Activated gamma-delta T cell treated with anti-CD3 and anti-CD28 coated beads, Interleukin-2, amount 50 U/mL, for 16 hours (primary cell): ENCODE measurements around the gene TGM4.
"Not testable (repeated sequence)": the region's sequence is repeated elsewhere in the genome, so short reads cannot be mapped to it uniquely, and the experiment has no call there.

ENCODE experiments used
- DNase-seq: peaks from one replicate; pipeline ENCODE4 v3.0.0-alpha.2; 2020; ENCODE audit warnings: low read depth

Gene TGM4

DNA sequence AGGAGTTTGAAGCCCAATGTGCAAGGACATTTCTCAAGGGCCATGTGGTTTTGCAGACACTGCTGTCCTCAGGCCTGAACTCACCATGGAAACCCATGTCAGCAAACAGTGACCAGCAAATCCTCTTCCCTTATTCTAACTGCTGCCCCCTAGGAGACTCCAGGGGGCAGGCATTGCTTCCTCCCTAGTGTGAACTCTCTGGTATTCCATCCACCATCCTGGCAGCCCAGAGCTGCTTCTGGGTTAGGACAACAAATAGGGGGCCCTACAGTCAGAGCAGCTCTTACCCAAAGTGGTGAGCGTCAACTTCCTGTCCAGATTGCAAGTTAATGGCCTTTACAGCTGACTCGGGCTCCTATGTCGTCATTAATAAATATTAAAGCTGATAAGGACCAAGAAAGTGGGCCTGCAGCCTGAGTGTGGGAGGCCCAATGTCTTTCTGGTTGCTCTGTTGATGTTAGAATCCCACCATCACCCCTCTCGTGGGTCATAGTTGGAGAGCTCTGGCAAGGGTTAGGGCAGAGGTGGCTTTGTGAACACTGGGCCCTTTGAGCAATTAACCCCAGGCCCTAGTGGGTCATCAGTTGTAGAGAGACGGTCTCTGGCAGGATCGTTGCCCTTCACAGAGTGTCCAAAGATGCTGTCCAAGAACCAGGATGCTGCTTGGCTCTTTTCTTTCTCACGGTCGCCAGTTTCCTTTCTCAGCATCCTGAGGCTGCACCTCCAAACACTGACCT lies 41.5 kb downstream of the TGM4 start:
- no peak for DNase-seq

DNA sequence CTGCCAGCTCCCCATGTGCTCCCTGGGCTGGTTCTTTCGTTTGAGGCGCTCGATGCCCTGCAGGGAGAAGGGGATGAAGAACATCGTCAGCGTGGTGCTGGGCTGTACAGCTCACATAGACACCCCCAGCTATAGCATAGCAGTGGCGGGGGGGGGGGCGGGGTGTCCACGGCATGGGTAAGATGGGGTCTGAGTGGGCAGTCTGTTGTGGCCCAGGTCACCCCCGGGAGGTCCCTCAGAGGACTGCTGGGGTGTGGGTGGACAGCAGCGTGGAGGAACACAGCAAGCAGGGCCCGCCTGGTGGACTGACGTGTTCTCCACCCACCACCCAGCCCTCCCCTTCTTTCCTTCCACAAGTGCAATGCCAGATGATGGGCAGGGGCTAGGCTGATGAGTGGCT lies 43.7 kb downstream of the TGM4 start:
- no peak for DNase-seq

DNA sequence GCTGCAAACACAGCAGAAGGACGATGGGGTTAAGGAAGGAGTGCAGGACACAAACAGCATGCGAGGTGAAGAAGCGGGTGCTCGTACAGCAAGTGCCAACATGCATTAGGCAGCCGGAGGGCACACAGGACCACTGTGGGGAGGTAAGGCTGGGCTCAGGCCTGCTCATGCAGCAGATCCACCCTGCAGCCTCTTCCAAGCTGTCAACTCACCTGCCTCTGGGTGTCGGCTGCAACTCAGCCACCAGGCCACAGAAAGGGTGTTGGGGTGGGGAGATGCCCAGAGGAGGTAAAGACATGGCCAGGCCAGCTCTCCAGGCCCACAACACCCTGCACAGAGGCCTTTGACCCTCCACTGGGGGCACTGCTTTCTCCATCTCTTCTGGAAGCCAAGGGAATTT lies 44.2 kb downstream of the TGM4 start:
- DNase-seq, result no peak

DNA sequence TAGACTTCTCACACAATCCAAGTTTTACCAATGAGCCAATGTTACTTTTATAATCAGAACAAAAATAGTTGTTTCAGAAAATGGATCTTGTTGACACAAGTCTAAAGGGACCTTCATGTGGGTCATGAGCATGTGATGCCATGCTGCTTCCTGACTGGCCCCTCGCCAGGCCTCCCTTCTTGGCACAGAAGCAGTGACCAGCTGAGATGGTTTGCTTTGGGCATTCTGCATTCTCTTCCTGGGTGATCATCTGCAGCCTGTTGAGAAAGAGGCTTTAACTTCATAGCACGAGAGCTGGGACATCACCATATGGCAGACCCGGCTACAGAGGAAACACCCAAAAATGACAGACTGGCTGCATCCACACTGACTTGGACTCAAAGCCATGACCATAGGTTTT lies 45.7 kb downstream of the TGM4 start:
- no peak for DNase-seq

DNA sequence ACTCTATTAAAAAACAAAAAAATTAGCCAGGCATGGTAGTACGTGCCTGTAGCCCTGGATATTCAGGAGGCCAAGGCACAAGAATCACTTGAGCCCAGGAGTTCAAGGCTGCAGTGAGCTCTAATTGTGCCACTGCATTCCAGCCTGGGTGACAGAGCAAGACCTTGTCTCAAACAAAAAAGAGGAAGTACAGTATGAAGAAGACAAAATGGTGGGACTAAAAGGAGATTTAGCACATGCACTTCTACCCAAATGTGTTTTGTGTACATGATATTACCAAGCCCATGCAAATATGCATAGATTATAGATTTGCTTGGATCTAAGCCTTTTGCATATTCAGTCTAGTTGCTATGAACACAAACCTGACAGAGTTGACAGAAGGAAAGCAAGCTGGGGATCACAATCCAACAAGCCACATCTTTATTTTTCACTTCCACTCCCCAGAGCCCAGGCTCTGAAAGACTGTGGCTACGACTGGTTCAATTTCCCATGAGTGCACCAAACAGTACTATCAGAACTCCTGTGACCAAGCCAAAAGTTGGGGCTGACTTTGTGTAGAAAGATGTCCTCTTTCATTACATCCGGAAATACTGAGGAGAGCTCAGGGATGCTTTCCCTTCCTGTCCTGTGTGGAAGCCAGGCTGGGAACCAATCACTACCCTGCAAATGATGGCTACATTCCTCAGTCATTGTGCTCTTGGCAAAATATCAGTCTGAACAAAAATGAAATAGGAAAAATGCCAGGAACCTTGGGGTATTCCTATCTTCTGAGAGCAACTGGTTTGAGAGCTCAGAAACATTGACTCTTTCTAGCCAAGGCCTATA lies 49.4 kb downstream of the TGM4 start:
- DNase-seq, result no peak

DNA sequence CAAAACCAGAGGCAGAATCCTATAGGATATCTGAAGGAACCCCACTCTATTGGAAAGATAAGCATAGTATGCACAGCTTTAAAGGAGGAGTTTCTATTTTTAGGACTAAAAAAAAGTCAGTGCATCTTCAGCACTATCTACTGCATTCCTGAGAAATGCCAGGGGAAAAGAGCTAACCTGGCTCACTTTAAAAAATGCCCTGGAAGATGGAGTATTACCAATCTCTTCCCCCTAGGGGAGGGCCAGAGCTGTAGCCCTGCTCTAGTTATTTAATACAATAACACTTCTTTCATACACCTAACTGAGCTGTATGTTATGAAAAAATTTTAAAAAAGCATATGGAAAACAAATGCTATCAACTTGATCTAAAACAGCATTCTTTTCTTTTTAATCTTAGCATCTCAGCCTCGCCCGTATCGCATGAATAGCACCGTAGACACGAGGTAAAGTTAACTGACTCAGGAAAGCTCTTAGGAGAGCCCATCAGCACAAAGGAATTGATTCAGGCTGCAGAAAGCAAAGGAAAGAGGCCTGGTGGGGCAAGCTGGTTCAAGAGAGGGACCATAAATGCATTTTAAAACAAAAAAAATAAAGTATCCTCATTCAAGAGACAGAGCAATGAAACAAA lies 50.2 kb downstream of the TGM4 start:
- no peak for DNase-seq

DNA sequence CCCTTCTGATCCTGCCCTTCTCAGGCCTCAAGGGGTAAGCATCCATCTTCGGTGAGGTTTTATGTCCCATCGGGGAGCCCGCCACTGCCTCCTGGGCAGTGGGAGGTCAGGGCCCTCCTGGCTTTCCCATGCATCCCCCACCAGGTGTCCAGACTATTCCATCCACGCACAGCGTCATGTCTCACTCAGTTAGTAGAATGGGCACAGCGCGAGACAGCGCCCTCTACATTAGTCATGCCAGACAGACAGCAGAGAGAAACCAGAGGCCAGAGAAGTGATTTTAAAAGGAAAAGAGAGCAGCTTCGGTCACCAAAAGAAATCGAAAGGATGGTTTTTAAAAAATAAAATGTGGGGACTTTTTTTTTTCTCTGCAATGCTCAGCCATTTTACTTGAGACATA lies 51.8 kb downstream of the TGM4 start:
- no peak for DNase-seq

DNA sequence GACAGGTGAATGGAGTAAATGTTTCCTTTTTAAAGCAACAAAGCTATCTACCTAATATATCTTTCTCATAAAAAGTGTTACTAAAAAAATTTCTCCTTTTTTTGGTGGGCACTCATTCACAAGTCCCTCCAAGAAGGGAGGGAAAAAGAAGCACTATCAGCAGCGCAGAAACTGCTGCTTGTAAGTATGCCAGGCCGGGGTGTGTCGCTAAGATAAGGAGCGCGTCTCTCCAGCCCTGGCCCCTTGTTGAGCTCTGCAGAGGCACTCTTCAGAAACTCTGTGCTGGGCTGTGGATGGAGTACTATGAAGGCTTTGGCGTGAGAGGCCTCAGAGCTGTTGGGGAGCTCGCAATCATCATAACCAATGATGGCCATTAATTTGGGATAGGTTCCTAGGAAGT lies 52.5 kb downstream of the TGM4 start:
- no peak for DNase-seq

DNA sequence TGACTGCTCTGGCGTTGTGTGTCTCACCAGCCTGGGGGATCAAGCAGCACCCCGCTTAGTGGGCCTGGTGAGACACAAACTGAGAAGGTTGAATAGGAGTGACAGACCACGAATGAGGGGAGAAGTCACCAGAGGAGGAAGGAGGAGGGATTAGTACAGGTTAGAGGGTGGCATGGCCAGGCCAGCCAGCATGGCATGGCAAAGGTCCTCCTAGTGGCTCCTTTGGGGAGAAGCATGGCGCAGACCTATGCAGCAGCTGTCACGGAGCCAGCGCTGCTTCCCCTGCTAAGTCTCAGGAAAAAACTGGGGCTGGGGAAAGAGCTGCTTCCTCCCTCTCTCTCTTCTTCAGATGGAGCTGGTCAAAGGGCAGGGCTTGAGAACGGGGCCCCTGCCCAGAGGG lies 53.0 kb downstream of the TGM4 start:
- DNase-seq, result no peak

DNA sequence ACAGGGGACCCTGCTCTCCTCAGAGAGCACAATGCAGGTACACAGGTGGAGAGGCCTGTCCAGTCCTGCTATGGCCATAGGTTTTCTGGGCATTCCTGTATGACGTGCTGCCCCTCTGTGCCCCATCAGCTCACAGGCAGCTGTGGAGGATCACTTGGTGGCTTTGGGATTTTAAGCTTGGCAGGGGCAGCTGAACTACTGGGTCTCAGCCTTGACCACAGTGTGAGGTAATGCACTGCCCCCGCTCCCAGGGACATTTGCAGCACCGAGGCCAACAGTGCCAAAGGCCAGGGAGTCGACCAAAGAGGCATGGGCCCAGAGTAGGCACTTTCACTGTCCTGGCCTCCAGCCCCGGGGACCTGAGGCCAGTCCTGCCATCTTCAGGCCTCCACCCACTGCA lies 55.4 kb downstream of the TGM4 start:
- no peak for DNase-seq

DNA sequence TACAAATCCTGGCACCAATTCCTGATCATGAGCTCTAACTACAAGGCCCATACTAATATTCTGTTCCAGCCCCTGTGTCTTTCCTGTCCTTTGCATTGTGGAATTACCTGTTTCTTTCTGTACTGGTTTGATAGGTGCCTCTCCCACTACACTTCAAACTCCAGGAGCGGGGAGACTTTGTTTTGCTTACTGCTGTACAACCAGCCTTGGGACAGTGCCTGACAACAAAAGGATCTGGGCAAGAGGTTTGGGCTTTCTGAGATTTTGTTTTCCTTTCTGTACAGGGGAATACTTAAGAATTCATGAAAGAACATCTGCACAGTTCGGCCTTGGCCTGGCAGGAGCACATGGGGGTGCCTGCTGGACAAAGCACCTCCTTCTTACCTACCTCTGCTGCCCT lies 56.5 kb downstream of the TGM4 start:
- no peak for DNase-seq

DNA sequence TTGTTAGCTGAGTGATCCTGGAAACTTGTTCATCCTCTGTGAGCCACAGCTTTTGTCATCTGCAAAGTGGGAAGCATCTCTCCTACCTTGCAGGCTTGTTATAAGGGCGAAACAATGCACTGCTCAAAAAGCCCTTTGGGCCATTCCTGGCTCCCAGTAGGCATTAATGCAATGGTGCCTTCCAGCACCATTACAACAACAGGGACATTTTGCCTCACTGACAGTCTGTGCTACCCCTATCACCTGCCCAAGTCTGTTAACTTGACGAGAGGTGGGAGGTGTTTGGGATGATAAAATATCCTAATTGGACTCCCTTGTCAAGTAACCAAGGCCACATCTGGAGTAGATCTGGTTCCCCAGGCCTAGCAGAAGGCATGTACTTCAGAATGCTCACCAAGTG lies 57.4 kb downstream of the TGM4 start:
- DNase-seq, result no peak

DNA sequence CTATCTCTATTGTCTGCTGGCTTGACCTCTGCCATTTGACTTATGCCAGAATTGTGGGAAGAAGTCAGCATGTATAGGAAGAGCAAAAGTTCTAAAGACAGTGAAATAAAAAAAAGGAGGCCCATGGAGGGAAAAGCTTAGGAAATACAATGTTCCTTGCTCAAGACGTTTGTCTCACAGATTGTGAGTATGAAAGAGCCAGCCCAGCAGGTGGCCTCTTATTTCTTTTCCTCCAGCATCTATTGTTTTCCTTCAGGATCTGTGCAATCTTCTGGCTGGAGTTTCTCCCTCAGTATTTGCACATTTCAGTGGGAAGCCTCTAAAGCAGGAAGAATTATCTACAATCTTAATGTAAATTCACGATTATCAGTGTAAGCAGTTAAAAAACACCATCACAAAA lies 57.9 kb downstream of the TGM4 start:
- no peak for DNase-seq

DNA sequence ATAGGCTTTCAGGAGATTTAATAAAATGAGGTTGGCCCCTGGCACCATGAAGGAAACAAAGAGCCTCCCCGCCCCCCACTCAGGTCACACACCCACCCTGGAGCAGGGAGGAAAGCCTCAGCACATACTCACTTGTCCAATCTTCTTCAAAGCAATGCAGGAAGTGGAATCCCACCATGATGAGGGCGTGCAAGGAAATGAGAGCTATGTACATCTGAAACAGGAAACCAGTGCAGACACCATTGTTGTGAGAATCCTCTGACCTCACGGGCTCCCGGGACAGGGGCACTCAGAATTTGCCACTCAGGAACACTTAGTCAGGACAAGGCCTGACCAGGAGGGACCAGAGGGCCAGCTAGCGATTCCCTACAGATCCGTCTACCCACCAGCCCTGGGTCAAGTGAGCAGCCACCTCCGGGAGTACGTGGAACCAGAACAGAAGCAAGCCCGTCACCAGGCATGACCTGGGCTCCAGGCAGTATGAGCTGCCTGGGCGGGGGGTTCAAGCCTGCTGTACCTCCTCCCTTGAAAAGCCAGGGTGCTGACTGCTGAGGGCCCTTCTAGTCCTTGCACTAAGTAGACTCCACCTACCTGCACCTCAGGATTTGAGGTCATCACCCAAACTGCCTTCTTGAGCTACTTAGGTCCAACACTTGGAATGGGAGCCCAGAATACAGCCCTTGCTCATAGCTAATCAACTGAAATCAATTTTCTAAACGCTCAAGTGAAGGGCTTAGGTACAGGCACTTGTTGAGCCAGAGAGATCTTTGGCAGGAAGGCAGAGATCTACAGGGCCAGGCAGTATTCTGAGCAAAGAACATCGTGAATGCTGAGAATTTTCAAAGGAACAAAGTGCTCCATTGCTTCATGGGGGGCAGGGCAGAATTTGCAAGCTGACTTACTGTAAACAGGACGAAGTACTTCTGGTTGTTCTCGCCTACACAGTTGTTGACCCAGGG lies 58.9 kb downstream of the TGM4 start:
- no peak for DNase-seq

DNA sequence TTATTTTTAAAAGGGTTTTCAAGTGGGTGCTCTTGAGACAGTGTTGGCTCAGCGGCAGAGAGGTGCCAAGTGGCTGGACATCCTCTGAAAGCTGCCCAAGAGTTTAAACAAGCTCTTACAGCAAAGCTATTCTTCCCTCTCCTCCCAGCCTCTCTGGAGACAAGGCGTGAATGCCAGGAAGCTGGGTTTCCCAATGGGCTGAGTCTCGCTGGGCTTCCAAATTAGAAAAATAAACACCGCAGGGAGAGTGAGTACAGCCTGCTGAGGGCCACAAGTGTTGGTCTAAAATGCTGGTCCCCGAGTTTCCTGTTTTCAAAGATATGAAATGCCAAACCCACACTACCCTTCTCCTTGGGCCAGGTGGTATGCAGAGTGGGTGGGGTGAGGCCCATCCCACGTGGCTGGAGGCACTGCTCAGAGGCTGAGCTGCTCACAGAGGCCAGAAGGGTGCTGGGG lies 65.2 kb downstream of the TGM4 start:
- DNase-seq, result no peak

DNA sequence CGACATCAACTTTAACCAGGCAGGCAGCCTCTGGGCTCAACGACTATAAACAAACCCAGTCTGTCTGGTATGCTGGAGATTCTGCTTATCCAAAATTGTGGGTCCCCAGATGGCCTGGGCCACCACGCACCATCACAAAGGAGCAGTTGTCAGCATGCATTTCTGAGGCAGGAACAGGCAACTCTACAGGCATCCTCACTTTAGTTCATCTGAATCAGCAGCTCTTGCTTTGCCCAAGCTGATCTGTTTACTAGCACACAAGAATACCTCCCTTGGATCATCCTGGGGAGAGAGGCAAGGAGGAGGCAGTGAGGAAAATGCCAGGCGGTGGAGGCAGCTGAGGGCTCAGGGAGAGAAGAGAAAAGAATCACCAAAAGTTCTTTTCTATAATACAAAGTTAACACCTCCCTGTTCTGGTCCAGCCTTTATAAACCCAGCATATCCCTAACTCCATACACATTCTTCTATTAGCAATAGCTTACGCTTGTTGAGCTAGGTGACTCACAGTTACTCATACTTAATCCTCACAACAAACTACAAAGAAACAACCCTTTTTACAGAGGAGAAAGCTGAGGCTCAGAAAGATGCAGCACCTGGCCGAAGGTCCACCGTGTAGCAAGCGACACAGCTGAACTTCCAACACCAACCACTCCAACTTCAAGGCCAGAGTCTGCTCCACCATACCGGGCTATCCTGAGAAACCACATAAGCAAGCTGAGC lies 68.0 kb downstream of the TGM4 start:
- no peak for DNase-seq

DNA sequence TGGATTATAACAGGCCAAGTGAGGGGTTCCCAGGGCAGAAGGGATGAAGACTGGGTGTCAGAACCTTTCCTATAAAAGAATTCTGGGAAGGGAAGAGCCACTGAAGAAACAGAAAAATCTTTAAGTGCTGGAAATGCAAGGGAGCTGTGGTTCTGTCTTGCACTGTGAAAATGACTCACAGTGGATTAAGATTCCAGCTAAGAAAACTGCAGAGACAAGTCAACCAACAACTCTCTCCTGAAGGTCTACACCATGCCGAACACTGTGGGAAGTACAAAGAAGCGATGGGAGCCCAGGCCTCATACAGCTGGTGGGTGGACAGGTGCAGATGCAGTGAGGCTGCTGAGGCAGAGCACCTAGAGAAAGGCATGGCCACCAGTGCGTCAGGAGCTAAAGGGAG lies 73.8 kb downstream of the TGM4 start:
- no peak for DNase-seq

DNA sequence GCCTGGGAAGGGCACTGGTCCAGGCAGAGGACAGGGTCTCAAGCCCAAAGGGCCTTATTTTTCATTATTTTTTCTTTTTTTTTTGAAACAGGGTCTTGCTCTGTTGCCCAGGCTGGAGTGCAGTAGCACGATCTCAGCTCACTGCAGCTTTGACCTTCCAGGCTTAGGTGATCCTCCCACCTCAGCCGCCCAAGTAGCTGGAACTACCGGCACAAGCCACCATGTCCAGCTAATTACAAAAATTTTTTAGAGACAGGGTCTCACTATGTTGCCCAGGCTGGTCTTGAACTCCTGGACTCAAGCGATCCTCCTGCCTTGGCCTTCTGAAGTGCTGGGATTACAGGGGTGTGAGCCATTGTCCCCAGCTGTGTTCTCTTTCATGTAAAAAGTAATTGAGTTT lies 75.4 kb downstream of the TGM4 start:
- not testable (repeated sequence) for DNase-seq

DNA sequence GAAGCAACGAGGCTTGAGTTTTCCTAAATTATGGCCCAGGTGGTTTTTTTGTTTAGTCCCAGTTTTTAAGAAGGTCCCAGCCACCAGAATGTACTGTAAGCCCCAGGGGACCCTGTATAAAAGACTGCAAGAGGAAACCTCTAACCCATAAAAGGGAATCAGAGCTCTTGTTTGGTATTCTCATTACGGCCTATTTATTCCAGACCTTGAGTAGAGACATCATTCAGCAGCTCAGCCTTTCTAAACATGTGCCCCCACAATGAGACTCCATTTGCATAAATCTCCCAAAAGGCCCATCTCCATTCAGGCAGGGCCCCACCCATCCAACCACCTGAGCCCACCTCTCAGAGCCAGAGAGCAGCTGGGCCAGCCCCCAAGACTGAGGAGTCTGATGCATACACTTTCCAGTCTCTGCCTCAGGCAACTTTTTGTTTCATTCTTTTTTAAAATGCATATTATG lies 75.9 kb downstream of the TGM4 start:
- DNase-seq, result no peak

DNA sequence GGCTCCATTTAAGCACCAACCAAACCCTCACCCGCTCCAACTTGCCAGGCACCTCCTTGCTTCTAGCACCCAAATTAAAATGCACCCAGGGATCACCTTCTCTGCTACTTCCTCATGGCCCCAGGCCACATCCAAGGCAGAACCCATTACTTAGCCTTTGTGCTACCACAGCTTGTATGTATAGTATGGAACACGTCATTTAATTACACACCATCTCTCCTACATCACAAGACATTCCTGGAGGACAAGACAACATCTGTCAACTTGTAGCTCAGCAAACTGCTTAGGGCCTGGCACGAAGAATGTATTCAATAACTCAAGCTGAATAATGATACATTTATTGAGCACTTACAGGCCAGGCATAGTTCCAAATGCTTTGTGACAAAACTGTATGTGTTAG lies 78.3 kb downstream of the TGM4 start:
- no peak for DNase-seq

DNA sequence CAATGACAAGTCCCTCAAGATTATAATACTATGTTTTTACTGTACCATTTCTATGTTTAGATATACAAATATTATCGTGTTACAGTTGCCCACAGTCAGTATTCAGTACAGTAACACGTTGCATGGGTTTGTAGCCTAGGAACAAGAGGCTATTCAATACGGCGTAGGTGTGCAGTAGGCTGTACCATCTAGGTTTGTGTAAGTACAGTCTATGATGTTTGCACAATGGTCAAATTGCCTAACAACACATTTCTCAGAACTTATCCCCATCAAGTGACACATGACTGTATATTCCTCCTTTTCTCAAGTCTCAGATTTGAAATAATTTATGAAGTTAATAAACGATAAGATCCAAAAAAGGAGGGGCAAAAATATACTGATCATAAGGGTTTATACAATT lies 79.9 kb downstream of the TGM4 start:
- DNase-seq, result no peak
